OCI-LY1 (cell line): ENCODE measurements around the gene DRICH1.
"Not testable (repeated sequence)": the region's sequence is repeated elsewhere in the genome, so short reads cannot be mapped to it uniquely, and the experiment has no call there.

Experiments used
- CTCF ChIP-seq: fragments of 200-600 bp; sonication (generic), shearing (Covaris generic); IDR thresholded peaks from 2 replicates; pipeline ENCODE4 v1.5.1; 2017; ENCODE audit warnings: mild to moderate bottlenecking, antibody characterized with exemption, low read length, moderate library complexity, mixed read lengths
- EZH2 ChIP-seq: fragments of 200-600 bp; sonication (generic), shearing (Covaris generic); IDR thresholded peaks from 2 replicates; pipeline ENCODE4 v1.8.0; 2017; ENCODE audit warnings: borderline replicate concordance, mixed run types, mild to moderate bottlenecking, antibody characterized with exemption, low read length, moderate library complexity, mixed read lengths

DNA sequence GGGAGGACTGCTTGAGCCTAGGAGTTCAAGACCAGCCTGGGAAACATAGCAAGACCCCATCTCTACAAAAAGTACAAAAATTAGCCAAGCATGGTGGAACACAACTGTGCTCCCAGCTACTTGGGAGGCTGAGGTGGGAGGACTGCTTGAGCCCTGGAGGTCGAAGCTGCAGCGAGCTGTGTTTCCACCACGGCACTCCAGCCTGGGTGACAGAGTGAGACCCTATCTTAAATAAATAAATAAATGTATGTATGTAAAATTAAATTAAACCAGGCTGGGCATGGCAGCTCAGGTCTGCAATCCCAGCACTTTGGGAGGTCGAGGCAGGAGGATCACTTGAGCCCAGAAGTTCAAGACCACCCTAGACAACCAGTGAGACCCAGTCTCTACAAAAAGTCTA, 28.3 kb upstream of the DRICH1 start:
- not testable (repeated sequence) for TF ChIP-seq CTCF, EZH2
